Measurements from ENCODE around the gene ECPAS.

GRCh38 chr9:111449705-111450104 is 34.5 kb downstream of the ECPAS start:
- no peak for TF ChIP-seq EZH2phosphoT487 (IDR thresholded peaks at IDR 0.05; ENCODE audit: insufficient read depth, low read depth)
- TF ChIP-seq EZH2 (IDR thresholded peaks at IDR 0.05; ENCODE audit: insufficient read depth, poor library complexity, severe bottlenecking): no peak
